ENCODE data around the gene STAT3. TPM values are rescaled to one million over a fixed set of nuclear protein-coding genes. Genes with fewer than 3 reads are reported as not detected.

Gene STAT3
- total and polyA plus RNA-seq, 2 experiments from 2014 or later, result 152 to 163 TPM

- H3K27ac ChIP-seq, result peak overlapping the region; percentile 76
- WGBS (ENCODE audit: low lambda C conversion rate, missing lambda C conversion rate), result 75% methylated on average over 11 of the region's 11 CpGs
- H3K9me3 ChIP-seq (ENCODE audit: low read depth), result no peaks in the 10 kb centered on the region
Measured at GRCh38 chr17:42423766-42424165, 35.5 kb upstream of the STAT3 start.

GRCh38 chr17:42422958-42423712 lies 34.9 kb upstream of the STAT3 start, which contains the start of gene CAVIN1:
Gene CAVIN1, minus strand, starts transcription at chr17:42423256. Its CDS starts 159 bp downstream, at chr17:42423097.
- no peaks in the 10 kb centered on the region for H3K9me2 ChIP-seq (replicated peaks; ENCODE audit: insufficient read depth)
- H4K20me1 ChIP-seq (ENCODE audit: insufficient read depth, poor library complexity, severe bottlenecking), result peaks cover 9% of the 10 kb centered on the region
- H3K27ac ChIP-seq, result peak within 1 kb of the TSS; percentile 83
- H3K9me3 ChIP-seq (ENCODE audit: low read depth), result no peaks in the 10 kb centered on the region
- peak within 1 kb of the TSS; percentile 37 for H2AFZ ChIP-seq
- H3K36me3 ChIP-seq (replicated peaks; ENCODE audit: insufficient read depth, low read depth), result no peaks in the 10 kb centered on the region
- H3K27me3 ChIP-seq, result no peaks in the 10 kb centered on the region
- peak within 1 kb of the TSS; percentile 77 for H3K4me3 ChIP-seq
- DNase-seq (ENCODE audit: low spot score), result peak; percentile 94
- 2% methylated on average over 48 of the region's 58 CpGs for WGBS (ENCODE audit: low lambda C conversion rate, missing lambda C conversion rate)
- H3K4me2 ChIP-seq, result peak within 1 kb of the TSS; percentile 83
- peaks cover 28% of the 10 kb centered on the region for H3K79me2 ChIP-seq
- H3K4me1 ChIP-seq (ENCODE audit: insufficient read depth), result peaks cover 16% of the 10 kb centered on the region
- TF ChIP-seq CTCF (IDR thresholded peaks at IDR 0.05; ENCODE audit: poor library complexity), result no peak
- no peak for TF ChIP-seq EZH2 (IDR thresholded peaks at IDR 0.05; ENCODE audit: borderline replicate concordance)
- TF ChIP-seq EZH2phosphoT487 (IDR thresholded peaks at IDR 0.05; ENCODE audit: low read depth, severe bottlenecking, unreplicated experiment), result no peak

More at GRCh38 chr17:42423766-42424165, 35.5 kb upstream of the STAT3 start:
- Histone ChIP-seq H3K4me3 (no peak overlapping the region), H3K79me2 (peaks cover 28% of the 10 kb centered on the region), H3K27me3 (no peaks in the 10 kb centered on the region), H3K4me2 (peak overlapping the region; percentile 83), H4K20me1 (ENCODE audit: insufficient read depth, poor library complexity, severe bottlenecking) (peaks cover 9% of the 10 kb centered on the region), H3K9me2 (replicated peaks; ENCODE audit: insufficient read depth) (no peaks in the 10 kb centered on the region), H3K4me1 (ENCODE audit: insufficient read depth) (peaks cover 16% of the 10 kb centered on the region), H3K36me3 (replicated peaks; ENCODE audit: insufficient read depth, low read depth) (no peaks in the 10 kb centered on the region), H2AFZ (peak overlapping the region; percentile 21)
- no peak for TF ChIP-seq EZH2 (IDR thresholded peaks at IDR 0.05; ENCODE audit: borderline replicate concordance)
- no peak for TF ChIP-seq CTCF (IDR thresholded peaks at IDR 0.05; ENCODE audit: poor library complexity)
- DNase-seq (ENCODE audit: low spot score), result no peak

- DNase-seq (ENCODE audit: low spot score), result peak; percentile 66
Measured at GRCh38 chr17:42422412-42422957, 34.2 kb upstream of the STAT3 start.

More at GRCh38 chr17:42422412-42422957, 34.2 kb upstream of the STAT3 start:
- Histone ChIP-seq H2AFZ (peak overlapping the region; percentile 37), H3K9me3 (ENCODE audit: low read depth) (no peaks in the 10 kb centered on the region), H3K4me2 (peak overlapping the region; percentile 83), H3K79me2 (peaks cover 32% of the 10 kb centered on the region), H3K4me1 (ENCODE audit: insufficient read depth) (peaks cover 16% of the 10 kb centered on the region), H3K4me3 (peak overlapping the region; percentile 77), H3K9me2 (replicated peaks; ENCODE audit: insufficient read depth) (no peaks in the 10 kb centered on the region), H4K20me1 (ENCODE audit: insufficient read depth, poor library complexity, severe bottlenecking) (peaks cover 9% of the 10 kb centered on the region), H3K36me3 (replicated peaks; ENCODE audit: insufficient read depth, low read depth) (no peaks in the 10 kb centered on the region), H3K27me3 (no peaks in the 10 kb centered on the region), H3K27ac (peak overlapping the region; percentile 83)
- TF ChIP-seq CTCF (IDR thresholded peaks at IDR 0.05; ENCODE audit: poor library complexity) (no peak), EZH2 (IDR thresholded peaks at IDR 0.05; ENCODE audit: borderline replicate concordance) (no peak), EZH2phosphoT487 (IDR thresholded peaks at IDR 0.05; ENCODE audit: low read depth, severe bottlenecking, unreplicated experiment) (no peak)
- under 1% methylated on average over 39 of the region's 44 CpGs for WGBS (ENCODE audit: low lambda C conversion rate, missing lambda C conversion rate)

All from hepatocyte (in vitro differentiated cells).